Activated B cell treated with CpG ODN at 0.5 μM for 24 hours (primary cell): ENCODE data around the gene RNU6-9. TPM values are rescaled to one million over a fixed set of nuclear protein-coding genes. Genes with fewer than 3 reads are reported as not detected.

ENCODE experiments used
- ATAC-seq: fragments of 200-7000 bp; cut with Tn5 transposase; one replicate; pipeline ENCODE4 v1.10.0; 2021; ENCODE audit warnings: low read depth, mild to moderate bottlenecking, moderate library complexity
- CTCF ChIA-PET: fragments of 350-600 bp; sonication (Branson Sonifier 250); formaldehyde crosslinking; loops from one replicate; lab custom pipeline; 2021; ENCODE audit warnings: antibody characterized with exemption; lab: Charles Lee
- POLR2A ChIA-PET: fragments of 350-600 bp; sonication (Branson Sonifier 250); formaldehyde crosslinking; loops from one replicate; lab custom pipeline; 2021; ENCODE audit warnings: antibody characterized with exemption; lab: Charles Lee
- DNase-seq: peaks from one replicate; pipeline ENCODE4 v3.0.0; 2022
- H3K27ac Mint-ChIP-seq: one replicate; pipeline ENCODE4 v1.8.0; 2020; ENCODE audit warnings: mixed read lengths
- H3K27me3 Mint-ChIP-seq: one replicate; pipeline ENCODE4 v1.8.0; 2021; ENCODE audit warnings: mixed read lengths
- H3K36me3 Mint-ChIP-seq: one replicate; pipeline ENCODE4 v1.8.0; 2021; ENCODE audit warnings: low read depth, mixed read lengths
- H3K4me1 Mint-ChIP-seq: one replicate; pipeline ENCODE4 v1.8.0; 2021; ENCODE audit warnings: mixed read lengths
- H3K4me3 Mint-ChIP-seq: one replicate; pipeline ENCODE4 v1.8.0; 2020; ENCODE audit warnings: mild to moderate bottlenecking, mixed read lengths
- H3K9me3 Mint-ChIP-seq: one replicate; pipeline ENCODE4 v1.8.0; 2020; ENCODE audit warnings: mixed read lengths
- CTCF ChIP-seq: fragments of 200-600 bp; IDR thresholded peaks from one replicate; pipeline ENCODE4 v1.8.0; 2022; ENCODE audit warnings: antibody characterized with exemption, mild to moderate bottlenecking
- intact Hi-C: fragments of 100-400 bp; cut with micrococcal nuclease; formaldehyde crosslinking; loops from one replicate; pipeline ENCODE4 v1.15.1; 2024
- total RNA-seq: library from RNA; stranded (reverse); gene quantifications from 2 replicates; pipeline ENCODE4 v1.2.3, GENCODE V29; 2022

RNU6-9 gene
- total RNA-seq, 1 donor from 2014 or later, result not detected

GRCh38 chr19:903266-903797 is 10.0 kb downstream of the RNU6-9 start:
- TF ChIP-seq CTCF, result no peak

GRCh38 chr19:904545-904944 is 11.3 kb downstream of the RNU6-9 start:
- TF ChIP-seq CTCF, result no peak
- DNase-seq, result no peak
- intact Hi-C loops, result no loop called here
- no peak for ATAC-seq
- Mint-ChIP-seq H3K4me3 (no peak overlapping the region), H3K9me3 (no peaks in the 10 kb centered on the region), H3K36me3 (peaks cover 32% of the 10 kb centered on the region), H3K4me1 (peaks cover 62% of the 10 kb centered on the region), H3K27me3 (no peaks in the 10 kb centered on the region), H3K27ac (peak overlapping the region; percentile 99)
- CTCF ChIA-PET, result no interaction called here
- POLR2A ChIA-PET, result interaction anchor here (0.6 to 9.8 kb wide), 5 partner anchors 9 to 184 kb away, joined by 3 to 213 read pairs (median 6); partner anchors contain the start of genes MED16 and RNU6-9

More at GRCh38 chr19:903266-903797, 10.0 kb downstream of the RNU6-9 start:
- no peak for ATAC-seq
- ChIA-PET POLR2A (interaction anchor here (9.8 kb wide), 1 partner anchor 8 kb away, joined by 213 read pairs; the partner anchor contains the start of genes MED16 and RNU6-9), CTCF (no interaction called here)
- H3K27me3 Mint-ChIP-seq, result no peaks in the 10 kb centered on the region
- DNase-seq, result no peak
- peaks cover 57% of the 10 kb centered on the region for H3K4me1 Mint-ChIP-seq
- no peak overlapping the region for H3K27ac Mint-ChIP-seq
- H3K9me3 Mint-ChIP-seq, result no peaks in the 10 kb centered on the region
- H3K4me3 Mint-ChIP-seq, result no peak overlapping the region
- H3K36me3 Mint-ChIP-seq, result peaks cover 33% of the 10 kb centered on the region
- intact Hi-C loops, result no loop called here

- Mint-ChIP-seq H3K27me3 (no peaks in the 10 kb centered on the region), H3K4me1 (peaks cover 73% of the 10 kb centered on the region), H3K9me3 (no peaks in the 10 kb centered on the region), H3K27ac (peak overlapping the region; percentile 99), H3K4me3 (peak overlapping the region; percentile 80), H3K36me3 (peaks cover 28% of the 10 kb centered on the region)
- intact Hi-C loops, result loop anchor here (5.0 kb wide), 3 partner anchors 109 to 356 kb away; partner anchors contain the start of gene PTBP1
- ChIA-PET POLR2A (interaction anchor here (0.6 to 9.8 kb wide), 13 partner anchors 9 to 363 kb away, joined by 4 to 213 read pairs (median 6); partner anchors contain the start of genes CIRBP, MED16, RNU6-2 and RNU6-9), CTCF (interaction anchor here (1.0 to 2.5 kb wide), 3 partner anchors 11 to 43 kb away, joined by 6 to 16 read pairs (median 6); partner anchors contain the start of genes MED16 and RNU6-9)
- DNase-seq, result no peak
- no peak for TF ChIP-seq CTCF
- ATAC-seq, result no peak
Measured at GRCh38 chr19:906480-906879, 13.2 kb downstream of the RNU6-9 start.

- peak overlapping the region; percentile 80 for H3K4me3 Mint-ChIP-seq
- H3K4me1 Mint-ChIP-seq, result peaks cover 73% of the 10 kb centered on the region
- CTCF ChIA-PET, result interaction anchor here (0.6 to 2.5 kb wide), 6 partner anchors 9 to 51 kb away, joined by 3 to 16 read pairs (median 6); partner anchors contain the start of genes MED16 and RNU6-9
- POLR2A ChIA-PET, result interaction anchor here (0.6 to 9.8 kb wide), 18 partner anchors 9 to 368 kb away, joined by 3 to 213 read pairs (median 5); partner anchors contain the start of genes CIRBP, FAM174C, MED16 and RNU6-2
- H3K36me3 Mint-ChIP-seq, result peaks cover 23% of the 10 kb centered on the region
- peak overlapping the region; percentile 99 for H3K27ac Mint-ChIP-seq
- H3K9me3 Mint-ChIP-seq, result no peaks in the 10 kb centered on the region
- H3K27me3 Mint-ChIP-seq, result no peaks in the 10 kb centered on the region
- DNase-seq (peak; percentile 70), ATAC-seq (peak; percentile 49)
- TF ChIP-seq CTCF, result no peak
- intact Hi-C loops, result loop anchor here (5.0 kb wide), 3 partner anchors 110 to 355 kb away; partner anchors contain the start of gene PTBP1
Measured at GRCh38 chr19:907183-907853, 14.0 kb downstream of the RNU6-9 start.
